Esophagus muscularis mucosa (tissue), 4 donors: Measurements from ENCODE around the gene TXNL4A. TPM values are rescaled to one million over a fixed set of nuclear protein-coding genes. Genes with fewer than 3 reads are reported as not detected.
"Not testable (repeated sequence)": the region's sequence is repeated elsewhere in the genome, so short reads cannot be mapped to it uniquely, and the experiment has no call there.

Source experiments
- DNase-seq: peaks from one replicate; pipeline ENCODE4 v3.0.0-alpha.2; 2017; ENCODE audit errors: extremely low spot score
- H3K27ac ChIP-seq, 4 donors: fragments of 200-600 bp; sonication (generic); replicated peaks in 1 of 4; 1 replicate in 3 of 4; 2 replicates in 1 of 4; pipeline ENCODE4 v1.5.1; 2016 to 2019; ENCODE audit warnings: mild to moderate bottlenecking in 1 of 4
- H3K27me3 ChIP-seq, 4 donors: fragments of 200-600 bp; sonication (generic); one replicate each; pipeline versions ENCODE4 v1.5.1 to v1.6.0; 2016 to 2019
- H3K36me3 ChIP-seq, 4 donors: fragments of 200-600 bp; sonication (generic); one replicate each; pipeline ENCODE4 v1.5.1; 2016 to 2019
- H3K4me1 ChIP-seq, 4 donors: fragments of 200-600 bp; sonication (generic); one replicate each; pipeline ENCODE4 v1.5.1; 2016 to 2019
- H3K4me3 ChIP-seq, 4 donors: fragments of 200-600 bp; sonication (generic); 1 replicate in 2 of 4; 2 replicates in 2 of 4; pipeline ENCODE4 v1.5.1; 2016 to 2019; ENCODE audit warnings: mild to moderate bottlenecking in 4 of 4, moderate library complexity in 1 of 4
- H3K9me3 ChIP-seq, 4 donors: fragments of 200-600 bp; sonication (generic); 1 replicate in 3 of 4; 2 replicates in 1 of 4; pipeline ENCODE4 v1.5.1; 2016 to 2019
- CTCF ChIP-seq, 3 experiments: fragments of 200-600 bp in 2 of 3; fragments of 450-650 bp in 1 of 3; sonication (generic) in 2 of 3; IDR thresholded peaks; one replicate each; pipeline ENCODE4 v1.5.1; 2017 to 2019; ENCODE audit warnings: antibody characterized with exemption in 3 of 3, mild to moderate bottlenecking in 2 of 3, moderate library complexity in 1 of 3
- EP300 ChIP-seq: sonication (generic); formaldehyde crosslinking; IDR thresholded peaks from one replicate; pipeline ENCODE4 v1.6.1; 2017; ENCODE audit warnings: antibody characterized with exemption
- POLR2A ChIP-seq: fragments of 450-650 bp; IDR thresholded peaks from one replicate; pipeline ENCODE4 v1.6.1; 2017; ENCODE audit warnings: antibody characterized with exemption, moderate library complexity, mild to moderate bottlenecking, low read depth
- POLR2AphosphoS5 ChIP-seq, 2 donors: sonication (generic); formaldehyde crosslinking; IDR thresholded peaks; one replicate each; pipeline ENCODE4 v1.6.1; 2017; ENCODE audit warnings: antibody characterized with exemption in 2 of 2
- WGBS: methylation state at CpG from one replicate; pipeline ENCODE4 v1.1.5; 2018; 5-methylcytosine and 5-hydroxymethylcytosine counted together
- intact Hi-C: fragments of 100-400 bp; cut with DNase I; formaldehyde crosslinking; loops from one replicate; pipeline ENCODE4 v1.15.1; 2023
- total RNA-seq, 4 donors: library from RNA; depleted of rRNA; stranded (reverse); fragments of >200 nt; gene quantifications; one replicate each; pipeline versions ENCODE4 v1.1.0 to v1.2.1, GENCODE V29; 2016

Gene TXNL4A
- total RNA-seq, 4 donors from 2014 or later = 21.6 to 44.9 (median 38.9) TPM

- Histone ChIP-seq H3K36me3 (peaks cover 0 to 23% (median 19%) of the 10 kb centered on the region in 4 donors), H3K4me3 (peak within 1 kb of the TSS; percentile 68 to 84 (median 74)), H3K4me1 (peaks cover 8 to 27% (median 19%) of the 10 kb centered on the region in 4 donors), H3K9me3 (no peaks in the 10 kb centered on the region), H3K27ac (peak within 1 kb of the TSS; percentile 82 to 93 (median 86)), H3K27me3 (no peaks in the 10 kb centered on the region)
- peak; percentile 100 for DNase-seq
- intact Hi-C loops = loop anchor here (2.0 to 5.0 kb wide), 2 partner anchors 83 to 357 kb away; partner anchors contain the start of genes CTDP1 and SLC66A2
- peak; percentile 81 to 84 for TF ChIP-seq POLR2AphosphoS5 (IDR thresholded peaks at IDR 0.05)
- peak; percentile 40 to 63 (median 41) for TF ChIP-seq CTCF (IDR thresholded peaks at IDR 0.05)
- TF ChIP-seq POLR2A = peak; percentile 55
- no peak for TF ChIP-seq EP300
- WGBS = 0% methylated on average over 28 of the region's 99 CpGs
Measured at GRCh38 chr18:80034068-80034851, 45.9 kb upstream of the TXNL4A start, which contains the start of gene RBFA. Gene RBFA (plus strand): TSS chr18:80034434. CDS start chr18:80034496, 62 bp downstream.

GRCh38 chr18:80033181-80034067, 45.1 kb upstream of the TXNL4A start:
- H3K4me3 ChIP-seq = peak overlapping the region; percentile 68 to 84 (median 74)
- no peaks in the 10 kb centered on the region for H3K9me3 ChIP-seq
- TF ChIP-seq CTCF (IDR thresholded peaks at IDR 0.05) (no peak), EP300 (no peak), POLR2A (no peak), POLR2AphosphoS5 (IDR thresholded peaks at IDR 0.05) (peak; percentile 64 to 80)
- intact Hi-C loops = loop anchor here (2.0 to 5.0 kb wide), 2 partner anchors 83 to 356 kb away; partner anchors contain the start of genes CTDP1 and SLC66A2
- WGBS = 10% methylated on average over 36 of the region's 90 CpGs
- H3K27me3 ChIP-seq = no peaks in the 10 kb centered on the region
- DNase-seq = no peak
- peak overlapping the region; percentile 82 to 93 (median 86) for H3K27ac ChIP-seq
- peaks cover 8 to 27% (median 19%) of the 10 kb centered on the region in 4 donors for H3K4me1 ChIP-seq
- peaks cover 0 to 15% (median 13%) of the 10 kb centered on the region in 4 donors for H3K36me3 ChIP-seq

GRCh38 chr18:80029690-80030089, 41.3 kb upstream of the TXNL4A start:
- intact Hi-C loops = loop anchor here (5.0 kb wide), 1 partner anchor 352 kb away; the partner anchor contains the start of gene CTDP1
- Histone ChIP-seq H3K4me3 (no peak overlapping the region), H3K4me1 (peaks cover 0 to 11% (median 8%) of the 10 kb centered on the region in 4 donors), H3K27me3 (no peaks in the 10 kb centered on the region), H3K27ac (no peak overlapping the region), H3K9me3 (peaks cover 14 to 25% (median 22%) of the 10 kb centered on the region in 4 donors), H3K36me3 (peaks cover 0 to 6% (median under 1%) of the 10 kb centered on the region in 4 donors)
- TF ChIP-seq POLR2AphosphoS5 (IDR thresholded peaks at IDR 0.05) (no peak), POLR2A (no peak), EP300 (no peak), CTCF (IDR thresholded peaks at IDR 0.05) (no peak)
- WGBS = 94% methylated on average over 1 of the region's 1 CpG
- DNase-seq = no peak

- H3K4me1 ChIP-seq, H3K27me3 ChIP-seq, DNase-seq, intact Hi-C loops, H3K4me3 ChIP-seq, H3K36me3 ChIP-seq, H3K27ac ChIP-seq: not testable (repeated sequence)
- H3K9me3 ChIP-seq = peaks cover 21 to 45% (median 42%) of the 10 kb centered on the region in 4 donors
Measured at GRCh38 chr18:80027719-80028118, 39.4 kb upstream of the TXNL4A start.
